Activated T-cell treated with anti-CD3 and anti-CD28 coated beads, Interleukin-2, amount 50 U/mL, for 4 hours (primary cell): ENCODE results near the gene RO60. TPM values are rescaled to one million over a fixed set of nuclear protein-coding genes. Genes with fewer than 3 reads are reported as not detected.

Experiments
- ATAC-seq, 2 donors: fragments of 200-7000 bp; cut with Tn5 transposase; one replicate each; pipeline ENCODE4 v1.10.0; 2021
- DNase-seq: peaks from one replicate; pipeline ENCODE4 v3.0.0-alpha.2; 2020
- H3K27me3 Mint-ChIP-seq: one replicate; pipeline ENCODE4 v1.8.0; 2021; ENCODE audit warnings: low read depth, mixed read lengths
- H3K36me3 Mint-ChIP-seq: one replicate; pipeline ENCODE4 v1.8.0; 2022; ENCODE audit warnings: mixed read lengths; ENCODE audit not compliant: insufficient read depth
- H3K4me1 Mint-ChIP-seq: one replicate; pipeline ENCODE4 v1.8.0; 2021; ENCODE audit warnings: low read depth, mixed read lengths
- H3K4me3 Mint-ChIP-seq: one replicate; pipeline ENCODE4 v1.8.0; 2021; ENCODE audit warnings: mild to moderate bottlenecking, moderate library complexity, mixed read lengths
- H3K9me3 Mint-ChIP-seq: one replicate; pipeline ENCODE4 v1.8.0; 2021; ENCODE audit warnings: mixed read lengths
- total RNA-seq, 3 donors: library from RNA; stranded (reverse); gene quantifications; one replicate each; pipeline ENCODE4 v1.2.1, GENCODE V29; 2021

RO60 gene
- total RNA-seq, 3 donors from 2014 or later: 60.8 to 75.0 (median 61.1) TPM

- Mint-ChIP-seq H3K9me3 (no peaks in the 10 kb centered on the region), H3K4me3 (no peak overlapping the region), H3K27me3 (no peaks in the 10 kb centered on the region), H3K4me1 (peaks cover 9% of the 10 kb centered on the region), H3K36me3 (peaks cover 35% of the 10 kb centered on the region)
- ATAC-seq: no peak
- DNase-seq: no peak
Observed at GRCh38 chr1:193077991-193078390, 18.6 kb downstream of the RO60 start.

- Mint-ChIP-seq H3K9me3 (no peaks in the 10 kb centered on the region), H3K4me1 (peaks cover 7% of the 10 kb centered on the region), H3K27me3 (no peaks in the 10 kb centered on the region), H3K4me3 (no peak overlapping the region), H3K36me3 (peaks cover 37% of the 10 kb centered on the region)
- no peak for ATAC-seq
- DNase-seq: no peak
Observed at GRCh38 chr1:193079187-193079586, 19.8 kb downstream of the RO60 start.

GRCh38 chr1:193083365-193084088, 24.1 kb downstream of the RO60 start:
- Mint-ChIP-seq H3K9me3 (no peaks in the 10 kb centered on the region), H3K27me3 (no peaks in the 10 kb centered on the region), H3K36me3 (peaks cover 34% of the 10 kb centered on the region), H3K4me3 (no peak overlapping the region), H3K4me1 (no peaks in the 10 kb centered on the region)
- ATAC-seq (no peak), DNase-seq (no peak)

- DNase-seq (no peak), ATAC-seq (no peak)
- no peak overlapping the region for H3K4me3 Mint-ChIP-seq
- H3K27me3 Mint-ChIP-seq: no peaks in the 10 kb centered on the region
- H3K9me3 Mint-ChIP-seq: no peaks in the 10 kb centered on the region
- no peaks in the 10 kb centered on the region for H3K4me1 Mint-ChIP-seq
- peaks cover 25% of the 10 kb centered on the region for H3K36me3 Mint-ChIP-seq
Observed at GRCh38 chr1:193085263-193085662, 25.9 kb downstream of the RO60 start.

DNA sequence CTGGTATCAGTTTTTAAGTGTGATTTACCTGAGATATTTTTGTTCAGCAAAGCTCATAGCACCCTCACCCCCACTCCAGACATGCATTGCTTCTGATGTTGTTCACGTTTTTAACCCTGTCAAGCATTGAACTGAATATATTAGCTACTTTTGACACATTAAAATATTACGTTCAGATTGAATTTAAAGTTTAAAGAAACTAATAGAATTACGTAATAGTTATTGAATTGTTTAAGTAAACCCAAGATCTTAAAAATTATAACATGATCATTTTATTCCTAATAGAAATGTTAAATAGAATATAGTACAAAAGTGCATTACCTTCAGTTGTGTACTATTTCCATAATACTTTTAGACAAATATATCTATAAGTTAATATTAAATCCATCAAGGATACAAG, 26.9 kb downstream of the RO60 start:
- Mint-ChIP-seq H3K4me1 (no peaks in the 10 kb centered on the region), H3K27me3 (no peaks in the 10 kb centered on the region), H3K9me3 (no peaks in the 10 kb centered on the region), H3K36me3 (peaks cover 22% of the 10 kb centered on the region), H3K4me3 (no peak overlapping the region)
- no peak for ATAC-seq
- DNase-seq: no peak

- H3K27me3 Mint-ChIP-seq: no peaks in the 10 kb centered on the region
- no peak overlapping the region for H3K4me3 Mint-ChIP-seq
- DNase-seq (no peak), ATAC-seq (no peak)
- no peaks in the 10 kb centered on the region for H3K4me1 Mint-ChIP-seq
- no peaks in the 10 kb centered on the region for H3K9me3 Mint-ChIP-seq
- H3K36me3 Mint-ChIP-seq: peaks cover 15% of the 10 kb centered on the region
Observed at GRCh38 chr1:193087893-193088292, 28.5 kb downstream of the RO60 start.

GRCh38 chr1:193090865-193091264, 31.5 kb downstream of the RO60 start:
- no peak overlapping the region for H3K4me3 Mint-ChIP-seq
- ATAC-seq: no peak
- DNase-seq: no peak
- no peaks in the 10 kb centered on the region for H3K27me3 Mint-ChIP-seq
- no peaks in the 10 kb centered on the region for H3K9me3 Mint-ChIP-seq
- no peaks in the 10 kb centered on the region for H3K4me1 Mint-ChIP-seq
- H3K36me3 Mint-ChIP-seq: peaks cover 6% of the 10 kb centered on the region

GRCh38 chr1:193094112-193094511, 34.7 kb downstream of the RO60 start:
- no peak for ATAC-seq
- Mint-ChIP-seq H3K27me3 (no peaks in the 10 kb centered on the region), H3K9me3 (no peaks in the 10 kb centered on the region), H3K4me3 (no peak overlapping the region), H3K4me1 (peaks cover 5% of the 10 kb centered on the region), H3K36me3 (peaks cover 15% of the 10 kb centered on the region)
- DNase-seq: no peak

GRCh38 chr1:193102662-193103061, 43.2 kb downstream of the RO60 start:
- ATAC-seq (no peak), DNase-seq (no peak)
- peaks cover 19% of the 10 kb centered on the region for H3K4me1 Mint-ChIP-seq
- no peak overlapping the region for H3K4me3 Mint-ChIP-seq
- no peaks in the 10 kb centered on the region for H3K27me3 Mint-ChIP-seq
- H3K9me3 Mint-ChIP-seq: no peaks in the 10 kb centered on the region
- peaks cover 4% of the 10 kb centered on the region for H3K36me3 Mint-ChIP-seq

DNA sequence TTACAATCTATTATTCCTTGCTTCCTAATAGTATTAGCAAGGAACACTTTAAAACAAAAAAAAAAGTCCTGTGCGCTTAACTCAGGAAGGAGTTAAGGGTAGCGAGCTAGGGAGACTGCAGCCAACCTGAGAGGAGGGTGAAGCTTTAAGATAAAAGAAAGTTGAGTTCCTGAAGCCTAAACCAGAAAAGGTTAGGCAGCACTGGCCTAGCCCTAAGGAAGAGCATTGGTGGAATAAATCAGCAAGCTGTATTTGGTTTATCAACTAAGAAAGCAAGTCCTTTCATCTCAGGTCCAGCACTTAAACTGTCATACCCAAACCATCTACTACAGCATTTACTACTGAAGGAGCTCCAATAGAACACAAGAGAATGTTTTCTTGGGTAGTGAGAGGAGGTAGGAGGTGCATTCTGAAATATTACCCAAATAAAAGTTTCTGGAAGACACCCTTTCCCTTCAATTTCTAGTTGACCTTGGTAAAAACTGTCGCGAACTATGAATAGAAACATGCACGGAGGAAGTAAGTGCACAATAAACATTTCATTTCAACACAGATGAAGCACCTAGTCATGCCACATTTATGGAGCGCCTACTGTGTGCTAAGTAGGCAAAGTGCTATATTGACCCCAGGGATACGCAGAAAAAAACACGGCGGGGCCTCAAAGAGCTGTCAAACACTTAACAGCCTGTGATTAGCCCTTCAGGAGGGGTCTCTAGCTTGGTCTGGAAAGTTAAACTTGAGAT, 44.5 kb downstream of the RO60 start:
- Mint-ChIP-seq H3K36me3 (peaks cover 2% of the 10 kb centered on the region), H3K4me3 (peak overlapping the region; percentile 92)
- ATAC-seq: no peak

GRCh38 chr1:193104502-193104906, 45.1 kb downstream of the RO60 start:
- Mint-ChIP-seq H3K9me3 (no peaks in the 10 kb centered on the region), H3K4me1 (peaks cover 17% of the 10 kb centered on the region), H3K4me3 (peak overlapping the region; percentile 92), H3K27me3 (no peaks in the 10 kb centered on the region), H3K36me3 (no peaks in the 10 kb centered on the region)
- DNase-seq (no peak), ATAC-seq (peak; percentile 31 to 42)

More for the DNA sequence above, 44.5 kb downstream of the RO60 start:
- H3K27me3 Mint-ChIP-seq: no peaks in the 10 kb centered on the region
- no peak for DNase-seq
- no peaks in the 10 kb centered on the region for H3K9me3 Mint-ChIP-seq
- peaks cover 17% of the 10 kb centered on the region for H3K4me1 Mint-ChIP-seq

- H3K27me3 Mint-ChIP-seq: no peaks in the 10 kb centered on the region
- peak within 1 kb of the TSS; percentile 92 for H3K4me3 Mint-ChIP-seq
- ATAC-seq: peak; percentile 85 to 93
- H3K36me3 Mint-ChIP-seq: no peaks in the 10 kb centered on the region
- peaks cover 17% of the 10 kb centered on the region for H3K4me1 Mint-ChIP-seq
- H3K9me3 Mint-ChIP-seq: no peaks in the 10 kb centered on the region
- DNase-seq: peak; percentile 70
Observed at GRCh38 chr1:193104907-193105820, 45.8 kb downstream of the RO60 start, which contains the start of gene GLRX2. Gene GLRX2, minus strand, starts transcription at chr1:193105414. Its CDS starts 32 bp downstream, at chr1:193105382.

DNA sequence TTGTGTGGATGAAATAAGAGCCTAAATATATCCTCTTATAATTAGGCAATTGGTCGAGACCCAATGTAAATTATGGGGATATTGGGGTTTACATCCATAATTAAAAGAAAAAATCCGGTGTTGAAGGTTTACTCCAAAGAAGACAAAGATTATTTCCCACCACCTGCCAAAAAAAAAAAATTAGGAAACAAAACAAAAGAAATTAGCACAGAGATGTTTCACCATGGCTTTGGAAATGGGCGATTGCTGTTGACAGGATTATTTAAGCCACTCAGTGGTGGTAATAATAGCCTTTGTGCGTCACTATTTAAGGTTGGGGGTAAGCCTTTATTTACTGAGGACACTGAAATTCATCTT, 46.4 kb downstream of the RO60 start:
- Mint-ChIP-seq H3K36me3 (no peaks in the 10 kb centered on the region), H3K4me1 (peaks cover 17% of the 10 kb centered on the region), H3K9me3 (no peaks in the 10 kb centered on the region), H3K27me3 (no peaks in the 10 kb centered on the region), H3K4me3 (peak overlapping the region; percentile 92)
- ATAC-seq: no peak
- DNase-seq: no peak

- peaks cover 10% of the 10 kb centered on the region for H3K4me1 Mint-ChIP-seq
- DNase-seq: no peak
- no peaks in the 10 kb centered on the region for H3K36me3 Mint-ChIP-seq
- no peaks in the 10 kb centered on the region for H3K27me3 Mint-ChIP-seq
- no peak overlapping the region for H3K4me3 Mint-ChIP-seq
- H3K9me3 Mint-ChIP-seq: no peaks in the 10 kb centered on the region
- no peak for ATAC-seq
Observed at GRCh38 chr1:193108471-193108870, 49.1 kb downstream of the RO60 start.
